Inflammatory macrophage (primary cell): ENCODE results near the gene COL27A1.

ENCODE experiments used
- DNase-seq, 2 donors: peaks; one replicate each; pipeline ENCODE4 v3.0.0-alpha.2; 2020 to 2022

The COL27A1 gene

DNA sequence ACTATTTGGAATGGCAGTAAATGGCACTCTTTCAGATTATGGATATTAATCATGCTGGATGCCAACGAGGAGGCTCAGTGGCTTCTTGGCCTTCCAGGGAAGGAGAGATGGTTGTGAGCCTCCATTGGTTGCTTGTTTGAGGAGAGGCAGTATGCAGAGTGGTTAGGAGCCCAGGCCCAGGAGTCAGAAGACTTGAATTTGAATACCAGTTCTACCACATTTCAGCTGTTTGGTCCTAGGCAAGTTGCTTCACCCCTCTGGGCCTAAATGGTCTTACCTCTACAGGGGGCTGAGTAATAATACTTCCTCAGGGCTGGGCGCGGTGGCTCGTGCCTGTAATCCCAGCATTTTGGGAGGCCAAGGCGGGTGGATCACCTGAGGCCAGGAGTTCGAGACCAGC lies 52.5 kb downstream of the COL27A1 start:
- no peak for DNase-seq

DNA sequence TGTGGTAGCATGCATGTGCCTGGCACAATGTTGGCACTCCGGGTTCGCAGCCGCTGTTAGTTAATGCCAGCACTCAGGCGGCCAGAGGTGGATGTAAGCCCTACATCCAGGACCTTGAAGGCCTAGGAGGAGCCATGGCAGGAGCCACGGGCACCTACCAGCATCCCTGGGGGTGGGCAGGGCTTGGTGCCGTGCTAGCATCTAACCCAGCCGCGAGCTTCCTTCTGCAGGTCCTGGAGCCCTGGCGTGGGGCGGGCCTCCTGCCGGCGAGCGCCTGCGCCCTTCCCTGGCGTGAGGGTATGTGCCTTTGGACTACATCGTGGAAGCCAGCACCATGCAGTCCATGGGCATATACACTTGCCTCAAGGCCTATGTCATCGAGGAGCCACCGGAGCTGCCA lies 53.8 kb downstream of the COL27A1 start:
- DNase-seq: no peak

DNA sequence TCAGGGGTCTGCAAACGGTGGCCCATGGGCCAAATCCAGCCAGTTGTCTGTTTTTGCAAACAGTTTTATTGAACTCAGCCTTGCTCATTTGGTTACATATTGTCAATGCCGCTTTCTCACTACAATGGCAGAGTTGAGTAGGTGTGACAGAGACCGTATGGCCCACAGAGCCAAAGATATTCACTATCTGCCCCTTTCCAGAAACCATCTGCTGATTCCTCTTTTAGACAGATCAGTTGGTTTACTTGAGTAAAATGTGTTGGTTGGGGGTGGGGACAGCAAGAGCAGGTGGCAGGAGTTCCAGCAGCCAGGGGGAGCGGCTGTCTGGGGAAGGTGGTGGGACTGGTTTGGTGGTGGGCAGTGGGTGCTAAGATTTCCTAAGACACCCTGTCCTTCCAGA lies 54.8 kb downstream of the COL27A1 start:
- no peak for DNase-seq

DNA sequence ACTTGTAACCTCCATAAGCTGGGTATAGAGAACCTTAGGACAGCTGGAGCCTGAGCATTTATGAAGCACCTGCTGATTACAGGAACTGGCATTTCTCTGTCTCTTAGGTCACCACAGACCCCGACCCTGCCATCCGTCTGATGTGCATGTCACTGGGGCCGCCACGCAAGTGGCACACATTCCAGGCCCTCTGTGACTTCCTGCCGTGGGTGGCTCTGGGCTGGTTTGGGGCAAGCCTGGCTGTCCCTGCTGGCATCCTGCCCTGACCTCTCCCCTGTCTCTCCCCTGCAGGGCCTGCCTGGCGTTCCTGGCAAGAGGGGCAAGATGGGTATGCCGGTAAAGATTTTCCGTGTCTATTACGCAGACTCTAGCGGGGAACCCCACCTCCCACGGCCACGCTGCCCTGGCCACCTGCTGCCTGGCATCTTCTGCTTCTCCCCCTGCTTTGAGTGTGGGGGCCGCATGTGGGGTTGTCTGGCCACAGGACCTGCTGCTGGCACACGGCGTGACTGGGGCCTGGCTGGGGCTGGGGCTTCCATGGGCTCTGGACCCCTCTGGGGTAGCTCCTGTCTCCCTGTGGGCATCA lies 55.4 kb downstream of the COL27A1 start:
- DNase-seq: no peak

DNA sequence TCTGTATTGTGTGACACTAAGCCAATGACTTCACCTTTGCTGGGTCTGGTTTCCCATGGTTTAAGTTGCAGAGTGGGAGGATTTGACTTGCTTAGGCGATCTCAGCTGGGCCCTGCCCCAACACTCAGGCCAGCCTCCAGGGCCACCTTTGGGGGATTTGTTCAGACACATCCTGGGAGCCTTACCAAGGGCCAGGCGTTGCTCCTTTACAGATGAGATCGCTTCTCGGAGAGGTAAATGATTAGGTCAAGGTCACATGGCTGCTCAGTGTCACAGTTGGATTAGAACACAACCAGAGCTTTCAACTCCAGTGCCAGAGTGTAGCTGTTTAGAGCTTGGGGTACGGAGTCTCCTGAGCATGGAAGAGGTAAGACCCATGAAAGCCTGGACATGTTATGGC lies 57.5 kb downstream of the COL27A1 start:
- DNase-seq: no peak

DNA sequence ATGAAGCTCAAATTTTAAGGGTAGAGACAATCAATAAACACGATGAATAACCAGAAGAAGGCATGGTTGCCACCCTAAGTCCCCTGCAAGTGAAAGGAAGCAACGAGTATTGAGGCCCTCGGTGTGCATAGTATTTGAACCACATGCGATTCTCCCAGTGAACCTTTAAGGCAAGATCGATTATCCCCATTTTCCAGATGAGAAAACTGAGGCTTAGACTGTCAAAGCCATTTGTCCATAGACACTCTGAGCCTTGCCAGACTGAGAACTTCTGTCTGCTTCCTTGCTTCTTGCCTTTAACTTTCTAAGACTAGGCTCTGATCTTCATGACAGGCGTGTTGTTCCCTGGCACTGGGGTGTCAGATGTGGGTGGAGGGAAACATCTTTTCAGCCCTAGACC lies 58.2 kb downstream of the COL27A1 start:
- DNase-seq: no peak

DNA sequence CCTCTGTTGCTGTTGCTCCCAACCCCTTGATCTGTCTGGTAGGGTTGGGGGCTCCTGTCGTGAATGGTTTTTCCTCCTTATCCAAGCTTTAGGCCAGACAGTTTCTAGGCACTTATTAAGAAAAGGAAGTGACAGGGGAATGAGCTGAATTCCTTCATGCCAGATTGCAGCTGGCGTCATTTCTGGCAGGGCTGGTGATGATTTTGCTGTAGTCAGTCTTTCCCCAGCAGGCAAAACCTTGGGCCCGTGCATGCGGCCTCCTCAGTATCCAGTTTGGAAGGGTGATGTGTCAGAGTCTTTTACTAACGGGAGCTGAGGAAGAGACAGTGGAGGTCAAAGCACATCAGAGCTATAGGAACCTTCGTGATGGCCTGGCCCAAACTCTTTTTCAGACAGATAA lies 58.8 kb downstream of the COL27A1 start:
- DNase-seq: no peak

DNA sequence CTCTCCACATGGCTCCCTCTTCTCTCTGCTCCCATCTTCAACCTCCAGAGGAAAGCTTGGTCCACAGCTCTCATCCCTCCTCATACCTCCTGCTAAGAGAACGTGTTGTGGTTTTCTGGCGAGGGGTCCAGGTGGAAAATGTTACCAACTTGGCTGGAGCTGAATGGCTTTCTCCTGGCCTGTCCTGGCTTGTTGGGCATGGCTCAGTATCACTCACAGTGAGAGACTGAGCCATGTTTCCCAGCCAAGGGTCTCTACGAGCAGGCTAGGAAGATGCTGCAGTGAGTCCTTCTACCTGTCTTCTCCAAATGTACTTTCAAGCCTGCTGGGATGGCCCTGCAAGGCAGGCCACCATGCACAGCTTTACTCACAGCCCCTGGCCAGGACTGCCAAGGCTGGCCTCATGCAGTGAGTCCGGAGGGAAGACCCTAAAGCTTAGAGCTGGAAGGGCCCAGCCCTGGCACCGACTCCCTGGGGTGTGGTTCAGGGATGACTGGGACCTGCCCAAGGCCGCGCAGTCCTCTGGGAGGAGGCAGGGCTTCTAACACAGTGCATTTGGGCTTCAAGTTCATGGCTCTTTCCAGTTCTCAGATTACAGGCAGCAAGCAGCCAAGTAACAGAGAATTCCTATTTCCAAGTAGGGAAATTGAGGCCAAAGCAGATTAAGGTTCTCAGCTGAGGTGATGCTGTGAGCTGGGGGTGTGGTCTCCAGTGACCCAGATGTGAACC lies 59.5 kb downstream of the COL27A1 start:
- DNase-seq: no peak

DNA sequence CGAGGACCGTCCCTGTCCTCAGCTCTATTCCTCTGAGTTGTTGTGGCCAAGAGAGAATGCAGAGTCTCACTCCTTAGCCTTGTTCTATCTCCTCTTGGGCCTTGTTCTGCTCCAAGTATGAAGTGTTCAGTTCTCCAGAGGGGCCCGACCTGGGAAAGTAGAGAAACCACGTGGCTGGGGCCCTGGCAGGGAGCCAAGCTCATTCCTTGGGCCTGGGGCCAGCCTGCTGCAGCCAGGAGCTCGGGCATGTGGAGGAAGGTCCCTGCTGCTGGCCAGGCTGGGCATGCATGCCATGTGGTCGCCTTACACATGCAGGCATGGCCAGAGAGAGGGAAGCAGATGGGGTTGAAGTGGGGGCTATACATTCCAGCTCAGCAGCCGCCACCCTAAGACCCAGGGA lies 60.7 kb downstream of the COL27A1 start:
- no peak for DNase-seq

DNA sequence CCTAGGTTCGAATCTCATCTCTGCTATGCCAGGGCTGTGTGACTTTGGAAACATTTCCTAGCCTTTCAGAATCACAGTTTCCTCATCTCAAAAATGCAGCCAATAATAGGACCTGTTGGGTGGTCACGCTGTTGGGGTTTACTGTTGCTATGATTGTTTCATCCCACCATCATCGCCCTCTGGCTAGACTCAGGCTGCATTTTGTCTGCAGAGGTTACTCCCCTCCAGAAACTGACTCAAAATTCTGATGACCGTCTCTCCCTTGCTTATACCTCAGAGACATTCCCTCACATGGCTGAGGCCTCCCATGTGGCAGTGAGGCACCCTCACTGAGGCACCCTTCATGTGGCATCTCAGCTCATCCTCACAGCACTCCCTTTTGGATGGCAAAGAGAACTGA lies 61.6 kb downstream of the COL27A1 start:
- no peak for DNase-seq

DNA sequence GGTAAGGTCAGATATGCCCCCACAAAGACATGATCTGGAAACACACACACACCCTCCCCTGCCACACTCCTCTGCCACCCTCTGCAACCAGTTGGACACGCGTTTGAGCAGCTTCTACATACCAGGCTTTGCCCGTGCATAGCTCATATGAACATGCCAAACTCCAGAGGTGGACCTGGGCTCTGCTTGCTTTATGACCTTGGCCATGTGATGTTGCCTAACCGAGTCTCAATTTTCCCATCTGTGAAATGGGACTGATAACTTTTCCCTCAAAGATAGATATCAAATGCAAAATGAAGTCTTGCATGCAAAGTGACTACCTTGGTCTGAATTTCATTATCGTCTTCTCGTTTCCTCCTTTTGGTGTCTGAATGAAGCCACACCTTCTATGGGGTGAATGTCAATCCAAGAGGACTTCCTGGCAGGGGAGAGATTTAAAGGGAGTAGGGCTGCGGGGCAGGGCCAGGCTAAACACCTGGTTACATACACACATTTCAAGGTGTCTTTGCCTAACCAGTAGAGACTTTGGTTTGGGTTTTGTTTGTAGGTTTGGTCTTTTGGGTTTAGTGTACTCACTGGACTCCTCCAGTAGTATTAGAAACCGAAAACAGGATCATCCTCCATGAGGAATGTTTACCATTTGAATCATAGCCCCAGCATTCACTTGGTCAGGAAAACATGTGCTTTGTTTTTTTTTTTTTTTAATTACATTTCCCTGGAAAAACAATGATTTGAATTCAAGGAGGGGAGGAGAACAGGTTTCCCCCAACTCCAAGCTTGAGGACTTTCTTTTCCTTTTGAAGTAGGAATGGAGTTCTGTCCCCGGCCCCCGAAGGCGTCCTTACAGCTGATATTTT lies 63.2 kb downstream of the COL27A1 start:
- DNase-seq: no peak

DNA sequence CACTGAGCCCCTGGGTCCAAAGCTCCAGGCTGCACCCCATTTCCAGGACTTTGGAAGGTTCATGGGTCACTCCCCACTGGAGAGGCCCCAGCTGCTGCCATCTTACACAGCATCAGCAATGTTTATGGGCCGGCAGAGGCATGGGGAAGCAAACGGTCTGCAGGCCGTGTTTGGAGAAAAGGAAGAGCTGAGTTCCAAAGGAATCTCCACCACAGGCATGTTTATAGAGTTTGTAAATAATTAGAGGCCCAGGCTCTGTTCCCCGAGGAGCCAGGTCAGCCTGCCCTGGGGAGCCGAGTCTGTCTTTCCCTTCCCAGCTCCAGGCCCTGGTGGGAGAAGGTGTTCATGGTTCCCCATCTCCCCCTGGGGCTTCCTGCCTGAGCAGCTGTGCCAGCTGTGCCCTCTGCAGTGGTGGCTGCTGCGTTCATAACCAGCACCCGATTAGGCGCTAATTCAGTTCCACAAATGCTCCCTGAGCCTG lies 64.8 kb downstream of the COL27A1 start:
- DNase-seq: no peak

DNA sequence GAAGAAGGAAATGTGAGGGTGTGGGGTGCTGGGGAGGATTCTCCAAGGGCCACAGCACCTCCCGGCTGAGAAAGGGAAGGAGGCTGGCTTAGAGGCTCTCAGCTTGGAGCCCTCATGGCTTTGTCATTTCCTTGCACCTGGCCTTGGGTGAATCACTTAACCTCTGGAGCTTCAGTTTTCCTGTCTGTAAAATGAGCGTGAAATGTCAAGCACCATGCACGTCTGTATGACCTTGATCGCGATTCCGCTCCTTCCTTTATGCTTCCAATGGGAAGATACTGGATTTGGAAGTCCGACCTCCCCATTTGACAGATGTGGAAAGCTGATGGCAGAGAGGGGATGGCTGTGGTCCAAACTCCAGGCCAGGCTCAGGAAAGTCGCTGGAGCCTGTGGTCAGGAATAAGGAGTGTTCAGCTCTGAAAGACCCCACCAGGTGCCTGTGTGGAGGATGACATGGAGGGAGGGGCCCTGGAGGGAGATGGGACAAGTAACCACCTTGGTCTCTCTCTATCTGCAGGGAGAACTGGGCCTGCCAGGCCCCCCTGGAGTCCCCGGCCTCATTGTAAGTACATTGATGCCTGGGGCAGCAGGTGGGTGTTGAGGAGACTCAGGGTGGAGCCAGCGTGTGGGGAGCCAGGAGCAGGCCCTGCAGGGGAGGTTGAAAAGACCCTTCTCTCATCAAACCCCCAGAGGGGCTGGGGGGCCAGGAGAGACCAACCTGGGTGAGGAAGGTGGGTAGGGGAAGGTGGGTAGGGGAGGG lies 66.5 kb downstream of the COL27A1 start:
- no peak for DNase-seq

DNA sequence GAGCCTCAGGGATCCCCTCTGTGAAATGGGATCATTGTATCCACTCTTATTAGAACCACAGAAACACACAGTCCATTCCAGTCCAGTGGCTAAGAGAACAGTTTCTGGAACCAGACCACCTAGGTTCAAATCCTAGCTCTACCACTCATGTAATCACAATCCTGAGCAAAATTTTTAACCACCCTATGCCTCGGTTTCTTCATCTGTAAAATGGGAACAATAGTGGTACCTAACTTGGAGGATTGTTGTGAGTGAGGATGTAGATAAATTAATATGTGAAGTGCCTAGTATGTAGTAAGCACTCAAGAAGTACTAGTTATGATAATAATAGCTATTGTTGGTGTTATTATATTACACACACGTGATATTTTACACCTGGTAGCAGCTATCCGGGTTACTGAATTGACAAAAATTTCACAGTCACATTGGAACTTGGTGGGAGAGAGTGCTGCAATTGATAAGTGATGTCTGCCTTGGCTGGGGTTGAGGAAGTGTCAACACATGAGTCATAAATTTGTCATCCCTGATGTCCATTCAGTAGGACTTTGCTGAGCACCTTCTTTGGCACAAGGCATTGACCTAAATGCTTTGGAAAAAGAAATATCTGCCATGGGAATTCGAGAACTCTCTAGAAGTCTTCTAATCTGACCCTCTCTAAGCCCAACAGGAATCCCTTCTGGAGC lies 68.4 kb downstream of the COL27A1 start:
- peak in 1 of 2 donors; percentile 31 for DNase-seq

DNA sequence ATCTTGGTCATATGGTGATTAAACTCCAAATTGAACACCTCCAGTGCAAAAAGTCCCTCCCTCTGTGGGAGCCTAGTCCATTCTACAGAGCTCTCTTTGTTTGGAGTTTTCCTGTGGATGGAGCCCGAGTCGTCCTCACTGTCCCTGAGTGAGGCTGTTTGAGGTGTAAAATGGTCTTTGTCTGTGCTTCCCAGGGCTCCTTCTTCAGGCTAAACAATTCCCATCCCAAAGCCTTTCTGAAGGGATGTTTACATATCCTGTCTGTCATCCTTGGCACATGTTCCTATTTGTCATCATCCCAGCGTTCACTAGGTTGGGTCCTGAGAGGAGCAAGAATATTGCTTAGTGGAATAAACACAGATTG lies 68.9 kb downstream of the COL27A1 start:
- no peak for DNase-seq

DNA sequence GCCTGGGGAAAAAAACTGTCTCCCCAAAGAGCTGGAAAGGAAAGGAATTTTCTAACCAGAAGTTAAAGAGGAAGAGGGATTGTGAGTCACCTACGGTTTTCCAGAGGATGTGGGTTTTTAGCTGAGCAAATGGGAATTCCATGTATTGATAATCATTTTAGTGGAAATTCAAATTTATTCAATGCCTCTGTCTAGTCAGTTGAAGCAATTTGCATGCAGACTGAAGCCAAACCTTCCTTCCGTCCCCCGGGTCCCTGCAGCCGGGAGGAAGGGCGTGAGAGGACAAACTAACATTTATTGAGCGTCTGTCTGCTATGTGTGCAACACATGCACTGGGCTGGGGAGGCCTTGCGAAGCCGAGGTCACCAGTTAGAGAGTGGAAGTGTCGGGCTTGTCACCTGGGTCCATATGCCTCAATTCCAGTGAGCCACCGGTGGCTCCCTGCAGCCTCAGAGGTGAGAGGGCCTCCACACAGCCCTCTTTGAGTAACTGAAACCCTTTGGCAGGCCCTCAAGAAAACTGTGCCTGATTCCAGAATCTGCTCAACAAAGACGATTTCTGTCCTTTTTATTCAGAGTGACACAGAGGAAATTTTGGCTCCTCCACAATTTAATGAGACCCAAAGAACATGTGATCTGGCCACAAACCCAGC lies 70.3 kb downstream of the COL27A1 start:
- no peak for DNase-seq

DNA sequence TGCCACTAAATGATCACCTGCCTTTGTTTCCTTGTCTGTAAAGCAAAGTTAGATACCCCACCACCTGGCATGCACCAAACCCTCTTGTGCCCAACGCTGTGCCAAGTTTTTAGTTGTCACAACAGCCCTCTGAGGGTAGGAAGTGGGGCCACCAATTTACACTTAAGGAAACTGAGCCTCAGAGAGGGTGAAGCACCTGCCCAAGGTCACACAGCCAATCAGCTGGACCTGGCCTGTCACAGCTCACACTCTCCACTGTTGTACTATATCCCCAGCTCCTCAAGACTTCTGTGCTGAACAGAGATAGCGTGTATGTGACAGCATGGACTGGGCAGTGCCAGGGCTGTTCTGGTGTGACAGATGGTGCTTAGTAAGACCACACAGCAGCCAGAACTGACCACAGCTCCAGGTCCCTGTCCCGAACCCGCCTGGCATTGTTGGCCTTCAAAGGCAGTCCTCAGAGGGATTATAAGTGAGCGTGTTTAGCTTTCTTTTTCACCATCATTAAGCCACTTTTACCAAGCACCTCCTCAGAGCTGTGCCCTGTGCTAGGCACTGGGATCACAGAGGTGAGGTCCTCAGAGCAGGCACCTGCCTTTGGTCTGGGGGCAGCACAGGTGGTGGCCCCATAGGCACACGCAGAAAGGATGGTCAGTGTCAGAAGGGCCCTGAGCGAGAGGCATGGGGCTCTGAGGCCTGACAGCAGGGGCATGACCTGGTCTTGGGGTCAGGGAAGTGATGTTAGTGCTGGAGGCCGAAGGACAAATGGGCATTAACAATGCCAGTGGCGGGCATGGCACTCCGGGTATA lies 71.1 kb downstream of the COL27A1 start:
- no peak for DNase-seq

DNA sequence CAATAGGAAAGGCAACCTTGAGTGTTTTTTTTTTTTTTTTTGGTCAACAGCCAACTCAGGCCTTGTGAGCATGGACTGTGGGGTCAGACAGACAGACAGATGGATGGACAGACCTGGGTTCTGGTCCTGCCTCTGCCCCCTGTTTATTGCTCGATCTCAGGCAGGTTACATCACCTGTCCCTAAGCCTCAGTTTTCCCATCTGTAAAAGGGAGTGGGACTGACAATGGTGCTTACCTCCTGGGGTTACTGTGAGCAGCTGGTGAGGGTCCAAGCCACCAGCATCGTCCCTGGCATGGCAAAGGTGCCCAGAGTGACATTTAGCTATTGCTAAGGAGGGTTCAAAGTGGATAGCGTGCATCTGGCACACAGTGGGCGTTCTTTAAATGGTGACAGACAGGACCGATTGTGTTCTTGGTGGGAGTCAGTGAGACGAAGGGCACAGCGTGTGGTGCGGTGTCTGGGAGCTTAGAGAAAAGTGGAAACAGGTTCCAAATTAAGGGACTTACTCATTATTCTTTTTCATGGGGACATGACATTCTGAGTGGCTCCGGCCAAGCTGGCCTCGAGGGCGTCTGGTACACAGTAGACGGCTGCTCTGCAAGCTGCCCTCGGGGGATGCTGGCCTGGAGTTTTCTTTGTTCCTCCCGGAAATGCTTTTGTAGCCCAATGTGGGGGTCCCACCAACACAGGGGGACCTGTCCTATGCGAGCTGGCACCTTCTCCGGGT lies 72.1 kb downstream of the COL27A1 start:
- no peak for DNase-seq

DNA sequence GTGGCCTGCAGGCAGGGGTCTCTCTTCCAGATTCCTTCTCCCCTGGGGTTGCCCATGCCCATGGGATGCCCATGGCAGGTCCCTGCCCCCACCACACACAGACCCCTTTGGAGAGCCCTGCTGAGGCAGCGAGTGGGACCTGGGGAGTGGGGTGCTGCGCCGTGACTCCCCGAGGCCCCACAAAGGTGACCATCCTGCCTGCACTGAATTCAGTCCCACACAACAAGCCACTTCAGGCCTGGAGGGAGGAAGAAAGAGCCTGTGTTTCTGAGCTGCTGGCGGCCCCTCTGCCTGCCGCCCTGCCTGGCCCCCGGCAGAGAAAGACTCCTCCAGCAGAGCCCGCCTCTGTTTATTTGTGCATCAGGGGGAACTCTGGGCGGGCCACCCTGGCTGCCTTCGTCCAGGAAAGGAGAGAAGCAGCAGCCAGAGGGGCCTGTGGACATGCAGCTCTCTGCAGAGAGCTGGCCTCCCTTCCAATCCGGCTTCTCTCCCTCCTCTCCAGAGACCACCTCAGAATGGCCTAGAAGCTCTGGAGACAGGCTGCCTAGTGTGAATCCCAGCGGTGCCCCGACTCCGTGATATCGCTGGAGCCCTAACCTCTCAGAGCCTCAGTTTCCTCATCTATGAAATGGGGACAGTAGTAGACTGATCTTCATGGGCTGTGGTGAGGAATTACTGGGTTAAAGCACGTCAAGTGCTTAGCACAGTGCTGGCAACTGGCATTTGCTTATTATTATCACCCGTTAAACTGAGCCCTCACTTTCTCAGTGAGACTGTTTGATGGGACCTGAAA lies 72.9 kb downstream of the COL27A1 start:
- DNase-seq: no peak
